HEK293 (cell line): ENCODE results near the gene CACHD1.

Source experiments
- BCL11B ChIP-seq: fragments of 450-650 bp; formaldehyde crosslinking; IDR thresholded peaks from 2 replicates; pipeline ENCODE4 v1.5.1; 2016; ENCODE audit warnings: low read depth, missing biosample characterization, missing genetic modification characterization
- GLI4 ChIP-seq: fragments of 450-650 bp; formaldehyde crosslinking; IDR thresholded peaks from 2 replicates; pipeline ENCODE4 v1.5.1; 2016; ENCODE audit warnings: missing biosample characterization, missing genetic modification characterization
- HOXD13 ChIP-seq: sonication (generic); formaldehyde crosslinking; IDR thresholded peaks from 2 replicates; pipeline ENCODE4 v1.8.0; 2022; ENCODE audit warnings: missing genetic modification reagents, borderline replicate concordance
- KLF16 ChIP-seq: fragments of 450-650 bp; formaldehyde crosslinking; IDR thresholded peaks from 2 replicates; pipeline ENCODE4 v1.5.1; 2017; ENCODE audit warnings: missing biosample characterization, missing genetic modification characterization
- KLF7 ChIP-seq: fragments of 450-650 bp; formaldehyde crosslinking; IDR thresholded peaks from 2 replicates; pipeline ENCODE4 v1.5.1; 2016; ENCODE audit warnings: missing biosample characterization, missing genetic modification characterization, borderline replicate concordance
- OSR2 ChIP-seq: fragments of 450-650 bp; formaldehyde crosslinking; IDR thresholded peaks from 2 replicates; pipeline ENCODE4 v1.5.1; 2016; ENCODE audit warnings: missing biosample characterization, missing genetic modification characterization
- REPIN1 ChIP-seq: fragments of 450-650 bp; formaldehyde crosslinking; IDR thresholded peaks from 2 replicates; pipeline ENCODE4 v1.5.1; 2017; ENCODE audit warnings: missing biosample characterization, missing genetic modification characterization, low read depth
- SCRT1 ChIP-seq: fragments of 450-650 bp; formaldehyde crosslinking; IDR thresholded peaks from 2 replicates; pipeline ENCODE4 v1.5.1; 2016; ENCODE audit warnings: missing biosample characterization, missing genetic modification characterization, borderline replicate concordance
- SP2 ChIP-seq: fragments of 450-650 bp; formaldehyde crosslinking; IDR thresholded peaks from 2 replicates; pipeline ENCODE4 v1.5.1; 2016; ENCODE audit warnings: missing biosample characterization, missing genetic modification characterization
- SP3 ChIP-seq: fragments of 450-650 bp; formaldehyde crosslinking; IDR thresholded peaks from 2 replicates; pipeline ENCODE4 v1.5.1; 2016; ENCODE audit warnings: missing biosample characterization, missing genetic modification characterization
- WT1 ChIP-seq: fragments of 450-650 bp; formaldehyde crosslinking; IDR thresholded peaks from 2 replicates; pipeline ENCODE4 v1.5.1; 2016; ENCODE audit warnings: missing biosample characterization, missing genetic modification characterization
- ZBTB1 ChIP-seq: fragments of 450-650 bp; formaldehyde crosslinking; IDR thresholded peaks from 2 replicates; pipeline ENCODE4 v1.5.1; 2016; ENCODE audit warnings: missing biosample characterization, missing genetic modification characterization
- ZEB2 ChIP-seq: fragments of 450-650 bp; formaldehyde crosslinking; IDR thresholded peaks from 2 replicates; pipeline ENCODE4 v1.5.1; 2016; ENCODE audit warnings: missing biosample characterization, missing genetic modification characterization
- ZFP3 ChIP-seq: fragments of 450-650 bp; formaldehyde crosslinking; IDR thresholded peaks from 2 replicates; pipeline ENCODE4 v1.5.1; 2016; ENCODE audit warnings: low read depth, missing biosample characterization, missing genetic modification characterization
- ZFP41 ChIP-seq: fragments of 450-650 bp; formaldehyde crosslinking; IDR thresholded peaks from 2 replicates; pipeline ENCODE4 v1.5.1; 2016; ENCODE audit warnings: missing biosample characterization, missing genetic modification characterization, borderline replicate concordance
- ZIC2 ChIP-seq: fragments of 450-650 bp; formaldehyde crosslinking; IDR thresholded peaks from 2 replicates; pipeline ENCODE4 v1.5.1; 2016; ENCODE audit warnings: missing biosample characterization, missing genetic modification characterization
- ZNF394 ChIP-seq: fragments of 450-650 bp; formaldehyde crosslinking; IDR thresholded peaks from 2 replicates; pipeline ENCODE4 v1.5.1; 2016; ENCODE audit warnings: missing biosample characterization, missing genetic modification characterization, mild to moderate bottlenecking, moderate library complexity, borderline replicate concordance
- ZNF423 ChIP-seq: fragments of 450-650 bp; formaldehyde crosslinking; IDR thresholded peaks from 2 replicates; pipeline ENCODE4 v1.5.1; 2016; ENCODE audit warnings: missing biosample characterization, missing genetic modification characterization
- ZNF501 ChIP-seq: fragments of 450-650 bp; formaldehyde crosslinking; IDR thresholded peaks from 2 replicates; pipeline ENCODE4 v1.5.1; 2016; ENCODE audit warnings: missing biosample characterization, missing genetic modification characterization
- ZNF747 ChIP-seq: fragments of 450-650 bp; formaldehyde crosslinking; IDR thresholded peaks from 2 replicates; pipeline ENCODE4 v1.5.1; 2016; ENCODE audit warnings: missing biosample characterization, missing genetic modification characterization
- TF ChIP-seq, protein P1 (sequence below): fragments of 450-650 bp; formaldehyde crosslinking; conservative IDR thresholded peaks from 2 replicates; pipeline ENCODE4 v1.5.1; 2016; ENCODE audit warnings: low read depth, missing biosample characterization, missing genetic modification characterization
- TF ChIP-seq, protein P2 (sequence below): fragments of 450-650 bp; formaldehyde crosslinking; IDR thresholded peaks from 2 replicates; pipeline ENCODE4 v1.5.1; 2016; ENCODE audit warnings: missing biosample characterization, missing genetic modification characterization
- TF ChIP-seq, protein P3 (sequence below): fragments of 450-650 bp; formaldehyde crosslinking; IDR thresholded peaks from 2 replicates; pipeline ENCODE4 v1.5.1; 2017; ENCODE audit warnings: missing biosample characterization, missing genetic modification characterization
- TF ChIP-seq, protein P4 (sequence below): fragments of 450-650 bp; formaldehyde crosslinking; IDR thresholded peaks from 2 replicates; pipeline ENCODE4 v1.5.1; 2016; ENCODE audit warnings: missing biosample characterization, missing genetic modification characterization
- TF ChIP-seq, protein P5 (sequence below): fragments of 450-650 bp; formaldehyde crosslinking; IDR thresholded peaks from 2 replicates; pipeline ENCODE4 v1.5.1; 2017; ENCODE audit warnings: missing biosample characterization, missing genetic modification characterization
- TF ChIP-seq, protein P6 (sequence below): fragments of 450-650 bp; formaldehyde crosslinking; IDR thresholded peaks from 2 replicates; pipeline ENCODE4 v1.5.1; 2017; ENCODE audit warnings: missing biosample characterization, missing genetic modification characterization

Gene CACHD1

DNA sequence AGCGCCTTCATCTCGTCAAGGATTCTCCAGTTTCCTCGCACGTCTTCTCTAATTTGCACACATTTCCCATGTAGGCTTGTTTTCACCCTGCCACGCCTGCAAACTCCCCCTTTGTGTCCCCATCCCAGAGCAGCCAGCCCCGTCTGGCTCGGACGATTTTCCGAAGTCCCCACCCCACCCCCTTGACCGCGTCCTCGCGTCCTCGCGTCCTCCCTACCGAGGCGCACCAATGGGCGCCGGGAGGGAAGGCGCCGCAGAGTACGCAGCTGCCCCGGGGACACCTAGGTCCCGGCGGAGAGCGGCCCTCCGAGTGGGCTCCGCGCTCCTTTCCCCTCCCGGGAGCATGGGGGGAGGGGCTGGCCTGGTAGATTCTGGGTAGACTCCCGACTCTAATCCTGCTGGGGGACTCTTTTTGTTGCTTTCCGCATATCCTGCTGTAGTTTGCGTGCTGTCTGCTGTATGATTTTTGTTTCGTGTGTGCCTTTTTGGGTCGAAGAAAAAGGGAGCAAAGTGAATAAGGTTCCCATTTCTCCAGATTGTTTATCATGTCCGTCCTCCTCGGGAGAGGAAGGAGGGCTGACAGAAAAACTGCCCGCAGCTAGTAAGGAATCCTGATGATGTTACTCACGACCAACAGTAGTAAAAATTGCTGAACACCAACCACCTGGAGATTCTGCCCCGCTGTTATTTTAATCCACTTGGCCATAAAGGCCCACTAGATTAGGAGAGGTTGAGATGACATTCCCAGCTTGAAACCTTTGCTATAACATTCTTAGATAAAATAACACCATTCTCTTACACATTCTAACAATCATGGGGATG lies 1.5 kb downstream of the CACHD1 start (continued):
- TF ChIP-seq ZFP3: no peak
- peak; percentile 56; the same call in 1 of the 2 replicates for TF ChIP-seq SP3 (tag by site-specific recombination)
- TF ChIP-seq, protein P1, sequence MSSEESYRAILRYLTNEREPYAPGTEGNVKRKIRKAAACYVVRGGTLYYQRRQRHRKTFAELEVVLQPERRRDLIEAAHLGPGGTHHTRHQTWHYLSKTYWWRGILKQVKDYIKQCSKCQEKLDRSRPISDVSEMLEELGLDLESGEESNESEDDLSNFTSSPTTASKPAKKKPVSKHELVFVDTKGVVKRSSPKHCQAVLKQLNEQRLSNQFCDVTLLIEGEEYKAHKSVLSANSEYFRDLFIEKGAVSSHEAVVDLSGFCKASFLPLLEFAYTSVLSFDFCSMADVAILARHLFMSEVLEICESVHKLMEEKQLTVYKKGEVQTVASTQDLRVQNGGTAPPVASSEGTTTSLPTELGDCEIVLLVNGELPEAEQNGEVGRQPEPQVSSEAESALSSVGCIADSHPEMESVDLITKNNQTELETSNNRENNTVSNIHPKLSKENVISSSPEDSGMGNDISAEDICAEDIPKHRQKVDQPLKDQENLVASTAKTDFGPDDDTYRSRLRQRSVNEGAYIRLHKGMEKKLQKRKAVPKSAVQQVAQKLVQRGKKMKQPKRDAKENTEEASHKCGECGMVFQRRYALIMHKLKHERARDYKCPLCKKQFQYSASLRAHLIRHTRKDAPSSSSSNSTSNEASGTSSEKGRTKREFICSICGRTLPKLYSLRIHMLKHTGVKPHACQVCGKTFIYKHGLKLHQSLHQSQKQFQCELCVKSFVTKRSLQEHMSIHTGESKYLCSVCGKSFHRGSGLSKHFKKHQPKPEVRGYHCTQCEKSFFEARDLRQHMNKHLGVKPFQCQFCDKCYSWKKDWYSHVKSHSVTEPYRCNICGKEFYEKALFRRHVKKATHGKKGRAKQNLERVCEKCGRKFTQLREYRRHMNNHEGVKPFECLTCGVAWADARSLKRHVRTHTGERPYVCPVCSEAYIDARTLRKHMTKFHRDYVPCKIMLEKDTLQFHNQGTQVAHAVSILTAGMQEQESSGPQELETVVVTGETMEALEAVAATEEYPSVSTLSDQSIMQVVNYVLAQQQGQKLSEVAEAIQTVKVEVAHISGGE (tag by site-specific recombination): peak; percentile 83
- TF ChIP-seq, protein P2, sequence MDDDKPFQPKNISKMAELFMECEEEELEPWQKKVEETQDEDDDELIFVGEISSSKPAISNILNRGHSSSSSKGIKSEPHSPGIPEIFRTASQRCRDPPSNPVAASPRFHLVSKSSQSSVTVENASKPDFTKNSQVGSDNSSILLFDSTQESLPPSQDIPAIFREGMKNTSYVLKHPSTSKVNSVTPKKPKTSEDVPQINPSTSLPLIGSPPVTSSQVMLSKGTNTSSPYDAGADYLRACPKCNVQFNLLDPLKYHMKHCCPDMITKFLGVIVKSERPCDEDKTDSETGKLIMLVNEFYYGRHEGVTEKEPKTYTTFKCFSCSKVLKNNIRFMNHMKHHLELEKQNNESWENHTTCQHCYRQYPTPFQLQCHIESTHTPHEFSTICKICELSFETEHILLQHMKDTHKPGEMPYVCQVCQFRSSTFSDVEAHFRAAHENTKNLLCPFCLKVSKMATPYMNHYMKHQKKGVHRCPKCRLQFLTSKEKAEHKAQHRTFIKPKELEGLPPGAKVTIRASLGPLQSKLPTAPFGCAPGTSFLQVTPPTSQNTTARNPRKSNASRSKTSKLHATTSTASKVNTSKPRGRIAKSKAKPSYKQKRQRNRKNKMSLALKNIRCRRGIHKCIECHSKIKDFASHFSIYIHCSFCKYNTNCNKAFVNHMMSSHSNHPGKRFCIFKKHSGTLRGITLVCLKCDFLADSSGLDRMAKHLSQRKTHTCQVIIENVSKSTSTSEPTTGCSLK (tag by site-specific recombination): no peak
- no peak for TF ChIP-seq ZFP41 (tag by site-specific recombination)
- TF ChIP-seq, protein P3, sequence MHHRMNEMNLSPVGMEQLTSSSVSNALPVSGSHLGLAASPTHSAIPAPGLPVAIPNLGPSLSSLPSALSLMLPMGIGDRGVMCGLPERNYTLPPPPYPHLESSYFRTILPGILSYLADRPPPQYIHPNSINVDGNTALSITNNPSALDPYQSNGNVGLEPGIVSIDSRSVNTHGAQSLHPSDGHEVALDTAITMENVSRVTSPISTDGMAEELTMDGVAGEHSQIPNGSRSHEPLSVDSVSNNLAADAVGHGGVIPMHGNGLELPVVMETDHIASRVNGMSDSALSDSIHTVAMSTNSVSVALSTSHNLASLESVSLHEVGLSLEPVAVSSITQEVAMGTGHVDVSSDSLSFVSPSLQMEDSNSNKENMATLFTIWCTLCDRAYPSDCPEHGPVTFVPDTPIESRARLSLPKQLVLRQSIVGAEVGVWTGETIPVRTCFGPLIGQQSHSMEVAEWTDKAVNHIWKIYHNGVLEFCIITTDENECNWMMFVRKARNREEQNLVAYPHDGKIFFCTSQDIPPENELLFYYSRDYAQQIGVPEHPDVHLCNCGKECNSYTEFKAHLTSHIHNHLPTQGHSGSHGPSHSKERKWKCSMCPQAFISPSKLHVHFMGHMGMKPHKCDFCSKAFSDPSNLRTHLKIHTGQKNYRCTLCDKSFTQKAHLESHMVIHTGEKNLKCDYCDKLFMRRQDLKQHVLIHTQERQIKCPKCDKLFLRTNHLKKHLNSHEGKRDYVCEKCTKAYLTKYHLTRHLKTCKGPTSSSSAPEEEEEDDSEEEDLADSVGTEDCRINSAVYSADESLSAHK (tag by site-specific recombination): no peak
- peak; percentile 97 for TF ChIP-seq ZNF423
- TF ChIP-seq WT1 (tag by site-specific recombination): peak; percentile 67; the same call in 1 of the 2 replicates
- TF ChIP-seq SP2 (tag by site-specific recombination): peak; percentile 87
- peak; percentile 67 for TF ChIP-seq SCRT1 (tag by site-specific recombination)
- peak; percentile 85 for TF ChIP-seq OSR2 (tag by site-specific recombination)
- TF ChIP-seq, protein P4, sequence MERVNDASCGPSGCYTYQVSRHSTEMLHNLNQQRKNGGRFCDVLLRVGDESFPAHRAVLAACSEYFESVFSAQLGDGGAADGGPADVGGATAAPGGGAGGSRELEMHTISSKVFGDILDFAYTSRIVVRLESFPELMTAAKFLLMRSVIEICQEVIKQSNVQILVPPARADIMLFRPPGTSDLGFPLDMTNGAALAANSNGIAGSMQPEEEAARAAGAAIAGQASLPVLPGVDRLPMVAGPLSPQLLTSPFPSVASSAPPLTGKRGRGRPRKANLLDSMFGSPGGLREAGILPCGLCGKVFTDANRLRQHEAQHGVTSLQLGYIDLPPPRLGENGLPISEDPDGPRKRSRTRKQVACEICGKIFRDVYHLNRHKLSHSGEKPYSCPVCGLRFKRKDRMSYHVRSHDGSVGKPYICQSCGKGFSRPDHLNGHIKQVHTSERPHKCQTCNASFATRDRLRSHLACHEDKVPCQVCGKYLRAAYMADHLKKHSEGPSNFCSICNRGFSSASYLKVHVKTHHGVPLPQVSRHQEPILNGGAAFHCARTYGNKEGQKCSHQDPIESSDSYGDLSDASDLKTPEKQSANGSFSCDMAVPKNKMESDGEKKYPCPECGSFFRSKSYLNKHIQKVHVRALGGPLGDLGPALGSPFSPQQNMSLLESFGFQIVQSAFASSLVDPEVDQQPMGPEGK: peak; percentile 85
- no peak for TF ChIP-seq REPIN1 (tag by site-specific recombination)
- TF ChIP-seq BCL11B (tag by site-specific recombination): no peak
- peak; percentile 61; the same call in 1 of the 2 replicates for TF ChIP-seq KLF7 (tag by site-specific recombination)
- peak; percentile 66 for TF ChIP-seq ZEB2
- no peak for TF ChIP-seq GLI4 (tag by site-specific recombination)
- TF ChIP-seq ZNF394: peak; percentile 38; the same call in 1 of the 2 replicates
- TF ChIP-seq ZIC2 (tag by site-specific recombination): peak; percentile 95
- no peak for TF ChIP-seq HOXD13 (CRISPR knock-in tag)
- peak; percentile 71; the same call in 1 of the 2 replicates for TF ChIP-seq ZNF501
- TF ChIP-seq ZBTB1: 0 out of 2 replicates have a peak, but pooled peaks have one; percentile 8
- no peak for TF ChIP-seq ZNF747 (tag by site-specific recombination)
- no peak for TF ChIP-seq KLF16 (tag by site-specific recombination)
- TF ChIP-seq, protein P5, sequence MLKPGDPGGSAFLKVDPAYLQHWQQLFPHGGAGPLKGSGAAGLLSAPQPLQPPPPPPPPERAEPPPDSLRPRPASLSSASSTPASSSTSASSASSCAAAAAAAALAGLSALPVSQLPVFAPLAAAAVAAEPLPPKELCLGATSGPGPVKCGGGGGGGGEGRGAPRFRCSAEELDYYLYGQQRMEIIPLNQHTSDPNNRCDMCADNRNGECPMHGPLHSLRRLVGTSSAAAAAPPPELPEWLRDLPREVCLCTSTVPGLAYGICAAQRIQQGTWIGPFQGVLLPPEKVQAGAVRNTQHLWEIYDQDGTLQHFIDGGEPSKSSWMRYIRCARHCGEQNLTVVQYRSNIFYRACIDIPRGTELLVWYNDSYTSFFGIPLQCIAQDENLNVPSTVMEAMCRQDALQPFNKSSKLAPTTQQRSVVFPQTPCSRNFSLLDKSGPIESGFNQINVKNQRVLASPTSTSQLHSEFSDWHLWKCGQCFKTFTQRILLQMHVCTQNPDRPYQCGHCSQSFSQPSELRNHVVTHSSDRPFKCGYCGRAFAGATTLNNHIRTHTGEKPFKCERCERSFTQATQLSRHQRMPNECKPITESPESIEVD (tag by site-specific recombination): peak; percentile 78
- TF ChIP-seq, protein P6, sequence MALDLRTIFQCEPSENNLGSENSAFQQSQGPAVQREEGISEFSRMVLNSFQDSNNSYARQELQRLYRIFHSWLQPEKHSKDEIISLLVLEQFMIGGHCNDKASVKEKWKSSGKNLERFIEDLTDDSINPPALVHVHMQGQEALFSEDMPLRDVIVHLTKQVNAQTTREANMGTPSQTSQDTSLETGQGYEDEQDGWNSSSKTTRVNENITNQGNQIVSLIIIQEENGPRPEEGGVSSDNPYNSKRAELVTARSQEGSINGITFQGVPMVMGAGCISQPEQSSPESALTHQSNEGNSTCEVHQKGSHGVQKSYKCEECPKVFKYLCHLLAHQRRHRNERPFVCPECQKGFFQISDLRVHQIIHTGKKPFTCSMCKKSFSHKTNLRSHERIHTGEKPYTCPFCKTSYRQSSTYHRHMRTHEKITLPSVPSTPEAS (tag by site-specific recombination): no peak
